HepG2 (cell line): ENCODE measurements around the gene METTL16. TPM values are rescaled to one million over a fixed set of nuclear protein-coding genes. Genes with fewer than 3 reads are reported as not detected.

Experiments
- DDIT3 ChIP-seq: sonication (generic); formaldehyde crosslinking; IDR thresholded peaks from 2 replicates; pipeline ENCODE4 v1.4.0; 2020; ENCODE audit warnings: mild to moderate bottlenecking, missing genetic modification reagents
- EHMT2 ChIP-seq: fragments of 200-600 bp; sonication (generic); IDR thresholded peaks from 2 replicates; pipeline ENCODE4 v1.7.0; 2017; ENCODE audit warnings: antibody characterized with exemption, low read depth, low read length, borderline replicate concordance
- HHEX ChIP-seq: IDR thresholded peaks from 2 replicates; pipeline ENCODE4 v1.6.1; 2016; ENCODE audit warnings: control low read depth
- HNRNPL ChIP-seq: fragments of 200-400 bp; formaldehyde crosslinking; IDR thresholded peaks from 2 replicates; pipeline ENCODE4 v1.6.1; 2017; ENCODE audit warnings: mild to moderate bottlenecking, low read depth, low read length
- MED8 ChIP-seq: sonication (generic); formaldehyde crosslinking; IDR thresholded peaks from 2 replicates; pipeline ENCODE4 v1.8.1; 2023; ENCODE audit warnings: mild to moderate bottlenecking, missing genetic modification reagents; ENCODE audit not compliant: insufficient replicate concordance
- NFE2L2 ChIP-seq: fragments of 150-350 bp; IDR thresholded peaks from 2 replicates; pipeline ENCODE4 v1.6.1; 2014; ENCODE audit warnings: low read length
- NFRKB ChIP-seq: fragments of 450-650 bp; IDR thresholded peaks from 2 replicates; pipeline ENCODE4 v1.6.1; 2017
- PHB2 ChIP-seq: fragments of 450-650 bp; IDR thresholded peaks from 2 replicates; pipeline ENCODE4 v1.6.1; 2018; ENCODE audit not compliant: partially characterized antibody
- POLR2A ChIP-seq, 2 experiments: IDR thresholded peaks; 2 replicates each; pipeline ENCODE4 v1.6.1; 2011; ENCODE audit warnings: low read depth in 2 of 2, low read length in 2 of 2, mild to moderate bottlenecking in 1 of 2, moderate library complexity in 1 of 2; ENCODE audit not compliant: insufficient read depth in 1 of 2
- SYNCRIP ChIP-seq: fragments of 200-400 bp; formaldehyde crosslinking; IDR thresholded peaks from 2 replicates; pipeline ENCODE4 v1.6.1; 2018; ENCODE audit warnings: mild to moderate bottlenecking, low read depth, low read length; ENCODE audit not compliant: insufficient read depth
- ZBTB14 ChIP-seq: sonication (generic); formaldehyde crosslinking; IDR thresholded peaks from 2 replicates; pipeline ENCODE4 v1.4.0; 2020; ENCODE audit warnings: missing genetic modification reagents
- ZBTB21 ChIP-seq: sonication (generic); formaldehyde crosslinking; IDR thresholded peaks from 2 replicates; pipeline ENCODE4 v1.4.0; 2020; ENCODE audit warnings: missing genetic modification reagents
- ZFP41 ChIP-seq: sonication (generic); formaldehyde crosslinking; IDR thresholded peaks from 2 replicates; pipeline ENCODE4 v1.4.0; 2020; ENCODE audit warnings: mild to moderate bottlenecking, missing genetic modification reagents, borderline replicate concordance
- ZFP82 ChIP-seq: sonication (generic); formaldehyde crosslinking; IDR thresholded peaks from 2 replicates; pipeline ENCODE4 v1.5.1; 2020; ENCODE audit warnings: mild to moderate bottlenecking, missing genetic modification reagents, borderline replicate concordance
- ZHX2 ChIP-seq, 2 experiments: sonication (generic) in 1 of 2; formaldehyde crosslinking in 1 of 2; IDR thresholded peaks; 2 replicates each; pipeline versions ENCODE4 v1.6.1 to v1.9.0; 2014 to 2022; ENCODE audit warnings: antibody characterized with exemption in 1 of 2, borderline replicate concordance in 1 of 2, inconsistent platforms in 1 of 2, low read depth in 1 of 2, missing genetic modification reagents in 1 of 2
- ZNF343 ChIP-seq: sonication (generic); formaldehyde crosslinking; IDR thresholded peaks from 2 replicates; pipeline ENCODE4 v1.4.0; 2020; ENCODE audit warnings: mild to moderate bottlenecking, missing genetic modification reagents
- ZNF609 ChIP-seq: sonication (generic); formaldehyde crosslinking; IDR thresholded peaks from 2 replicates; pipeline ENCODE4 v1.4.0; 2020; ENCODE audit warnings: mild to moderate bottlenecking, missing genetic modification reagents, borderline replicate concordance
- ZNF619 ChIP-seq: sonication (generic); formaldehyde crosslinking; IDR thresholded peaks from 2 replicates; pipeline ENCODE4 v1.4.0; 2020; ENCODE audit warnings: mild to moderate bottlenecking, missing genetic modification reagents
- polyA plus RNA-seq, 8 experiments: library from polyadenylated mRNA; depleted of rRNA in 3 of 8; stranded (reverse) in 7 of 8; unstranded in 1 of 8; fragments of >200 nt; fragmentation: Illumina TruSeq in 4 of 8; extraction: Trizol in 4 of 8; gene quantifications; 2 replicates each; pipeline versions ENCODE4 v1.2.1 to v1.2.3, GENCODE V29; 2011 to 2016; ENCODE audit warnings: low read depth in 4 of 8, missing spikeins in 1 of 8, mixed read lengths in 1 of 8; ENCODE audit not compliant: insufficient read depth in 1 of 8
- total RNA-seq, 5 experiments: library from RNA; depleted of rRNA; stranded (reverse); fragments of >200 nt; fragmentation: Illumina TruSeq; extraction: Trizol; gene quantifications; 2 replicates each; pipeline ENCODE4 v1.2.3, GENCODE V29; 2016; ENCODE audit warnings: low read depth in 1 of 5

METTL16 gene
- total and polyA plus RNA-seq, 2 of the 13 experiments (the other 11 are each of a cell fraction or from before 2014, with no cell fraction given): 11.6 to 18.5 TPM

GRCh38 chr17:2400877-2401425 lies 110.7 kb downstream of the METTL16 start, which contains the start of gene MNT (continued):
- TF ChIP-seq ZNF343 (no peak), EHMT2 (no peak), PHB2 (no peak), POLR2A (IDR thresholded peaks at IDR 0.05; ENCODE audit: insufficient read depth in 1 of 2, low read depth in 2 of 2, low read length in 2 of 2) (peak; percentile 49 to 54; a peak in 3 of 4 replicates), SYNCRIP (no peak), ZBTB21 (no peak), ZFP41 (no peak), MED8 (CRISPR knock-in tag) (no peak), DDIT3 (CRISPR knock-in tag) (no peak), HHEX (CRISPR knock-in tag) (no peak), HNRNPL (no peak), ZNF619 (CRISPR knock-in tag) (no peak), ZHX2 (IDR thresholded peaks at IDR 0.05; ENCODE audit: low read depth) (peak; percentile 71; the same call in 1 of the 2 replicates), ZHX2 (CRISPR knock-in tag; IDR thresholded peaks at IDR 0.05; ENCODE audit: borderline replicate concordance) (no peak), ZFP82 (CRISPR knock-in tag) (peak; percentile 13; the same call in 1 of the 2 replicates), ZNF609 (no peak), ZBTB14 (peak; percentile 87), NFRKB (peak; percentile 83), NFE2L2 (no peak)
